Measurements from ENCODE around the gene KCNK3. TPM values are rescaled to one million over a fixed set of nuclear protein-coding genes. Genes with fewer than 3 reads are reported as not detected.

Gene KCNK3
- polyA plus RNA-seq, 1 of the 3 experiments (the other 2 are of a cell fraction), result 0.16 TPM

DNA sequence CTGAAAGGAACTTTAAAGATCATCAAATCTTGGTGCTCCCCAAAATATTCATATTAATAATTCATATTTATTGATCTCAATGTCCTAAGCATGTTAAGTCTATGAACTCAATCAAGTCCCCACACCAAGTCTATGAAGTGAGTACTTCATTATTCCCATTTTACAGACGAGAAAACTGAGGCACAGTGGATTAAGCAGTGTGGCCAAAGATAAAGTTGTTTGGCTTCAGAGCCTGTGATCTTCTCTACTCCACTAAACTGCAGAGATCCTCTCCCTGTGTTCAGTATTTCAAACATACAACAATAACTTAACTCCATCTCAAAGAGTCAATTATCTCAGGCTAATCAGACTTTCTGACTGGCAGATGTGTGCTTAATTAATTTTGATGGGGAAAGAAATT is 29.8 kb downstream of the KCNK3 start:
- Histone ChIP-seq H3F3A (replicated peaks; ENCODE audit: insufficient read depth) (peaks cover 3% of the 10 kb centered on the region), H3K27me3 (ENCODE audit: insufficient read depth) (no peaks in the 10 kb centered on the region), H3K9me2 (no peaks in the 10 kb centered on the region), H4K20me1 (ENCODE audit: insufficient read depth) (no peaks in the 10 kb centered on the region), H3K9ac (no peak overlapping the region), H3K4me1 (ENCODE audit: control insufficient read depth in 1 of 2, insufficient read depth in 2 of 2, low read depth in 1 of 2, low read length in 1 of 2) (peaks cover 25 to 56% of the 10 kb centered on the region in 2 experiments; a peak in 3 of 4 replicates), H2AFZ (ENCODE audit: low read depth) (no peak overlapping the region), H3K4me2 (no peak overlapping the region), H3K9me3 (no peaks in the 10 kb centered on the region), H3K79me2 (ENCODE audit: insufficient read depth) (no peaks in the 10 kb centered on the region), H3K27ac (ENCODE audit: low read depth in 2 of 2, low read length in 1 of 2) (no peak overlapping the region), H3K36me3 (replicated peaks in 1 of 2; ENCODE audit: control insufficient read depth in 1 of 2, insufficient read depth in 2 of 2, low read length in 1 of 2) (no peaks in the 10 kb centered on the region), H3K4me3 (ENCODE audit: low read depth in 2 of 2, low read length in 1 of 2) (no peak overlapping the region)
- no peak for DNase-seq
- no peak for TF ChIP-seq FOSL2 (IDR thresholded peaks at IDR 0.05; ENCODE audit: borderline replicate concordance, low read depth)
- WGBS (ENCODE audit: low lambda C conversion rate), result 87% methylated on average over 1 of the region's 1 CpG
- CTCF ChIA-PET, result interaction anchor here (1.6 to 5.4 kb wide), 4 partner anchors 24 to 145 kb away, joined by 4 to 46 read pairs (median 9); no protein-coding TSS in a partner anchor
- POLR2A ChIA-PET, result no interaction called here

DNA sequence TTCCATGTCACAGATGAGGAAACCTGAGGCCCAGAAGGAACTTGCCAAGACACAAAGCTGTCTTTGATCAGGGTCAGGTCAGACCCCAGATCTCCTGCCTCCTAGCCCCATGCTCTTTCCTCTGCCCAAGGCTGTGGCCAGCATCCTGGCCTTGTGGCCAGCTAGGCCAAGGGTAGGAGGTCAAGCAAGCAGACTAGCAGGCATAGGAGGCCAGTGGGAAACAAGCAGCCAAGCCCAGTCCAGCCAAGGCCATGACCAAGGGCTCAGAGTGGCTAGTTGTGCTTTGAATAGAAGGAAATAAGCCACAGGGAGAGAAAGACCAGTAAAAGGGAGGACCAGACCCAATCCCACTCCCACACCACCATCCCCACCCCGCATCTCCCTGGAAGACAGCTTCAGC is 30.4 kb downstream of the KCNK3 start:
- no peak overlapping the region for H3K4me2 ChIP-seq
- peaks cover 25 to 50% of the 10 kb centered on the region in 2 experiments; a peak in 3 of 4 replicates for H3K4me1 ChIP-seq (ENCODE audit: control insufficient read depth in 1 of 2, insufficient read depth in 2 of 2, low read depth in 1 of 2, low read length in 1 of 2)
- H3K36me3 ChIP-seq (replicated peaks in 1 of 2; ENCODE audit: control insufficient read depth in 1 of 2, insufficient read depth in 2 of 2, low read length in 1 of 2), result no peaks in the 10 kb centered on the region
- no peaks in the 10 kb centered on the region for H3K79me2 ChIP-seq (ENCODE audit: insufficient read depth)
- 100% methylated on average over 1 of the region's 1 CpG for whole genome bisulfite sequencing (ENCODE audit: low lambda C conversion rate)
- H3K27me3 ChIP-seq (ENCODE audit: insufficient read depth), result no peaks in the 10 kb centered on the region
- no peaks in the 10 kb centered on the region for H3K9me3 ChIP-seq
- ChIA-PET POLR2A (no interaction called here), CTCF (interaction anchor here (1.2 to 2.0 kb wide), 5 partner anchors 23 to 145 kb away, joined by 3 to 10 read pairs (median 5); no protein-coding TSS in a partner anchor)
- no peak for TF ChIP-seq NRF1 (IDR thresholded peaks at IDR 0.05; ENCODE audit: low read depth, low read length)
- TF ChIP-seq, protein P1, sequence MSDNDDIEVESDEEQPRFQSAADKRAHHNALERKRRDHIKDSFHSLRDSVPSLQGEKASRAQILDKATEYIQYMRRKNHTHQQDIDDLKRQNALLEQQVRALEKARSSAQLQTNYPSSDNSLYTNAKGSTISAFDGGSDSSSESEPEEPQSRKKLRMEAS (IDR thresholded peaks at IDR 0.05; ENCODE audit: low read depth), result no peak
- no peak for TF ChIP-seq SMC3 (IDR thresholded peaks at IDR 0.05; ENCODE audit: low read depth, low read length)
- no peak for TF ChIP-seq CHD2 (IDR thresholded peaks at IDR 0.05; ENCODE audit: low read length, partially characterized antibody)
- no peak for TF ChIP-seq RFX5 (IDR thresholded peaks at IDR 0.05; ENCODE audit: low read length)
- TF ChIP-seq TEAD4 (IDR thresholded peaks at IDR 0.05; ENCODE audit: borderline replicate concordance, insufficient read depth), result no peak
- TF ChIP-seq EZH2phosphoT487 (IDR thresholded peaks at IDR 0.05; ENCODE audit: borderline replicate concordance, low read depth), result no peak
- TF ChIP-seq, protein P2, sequence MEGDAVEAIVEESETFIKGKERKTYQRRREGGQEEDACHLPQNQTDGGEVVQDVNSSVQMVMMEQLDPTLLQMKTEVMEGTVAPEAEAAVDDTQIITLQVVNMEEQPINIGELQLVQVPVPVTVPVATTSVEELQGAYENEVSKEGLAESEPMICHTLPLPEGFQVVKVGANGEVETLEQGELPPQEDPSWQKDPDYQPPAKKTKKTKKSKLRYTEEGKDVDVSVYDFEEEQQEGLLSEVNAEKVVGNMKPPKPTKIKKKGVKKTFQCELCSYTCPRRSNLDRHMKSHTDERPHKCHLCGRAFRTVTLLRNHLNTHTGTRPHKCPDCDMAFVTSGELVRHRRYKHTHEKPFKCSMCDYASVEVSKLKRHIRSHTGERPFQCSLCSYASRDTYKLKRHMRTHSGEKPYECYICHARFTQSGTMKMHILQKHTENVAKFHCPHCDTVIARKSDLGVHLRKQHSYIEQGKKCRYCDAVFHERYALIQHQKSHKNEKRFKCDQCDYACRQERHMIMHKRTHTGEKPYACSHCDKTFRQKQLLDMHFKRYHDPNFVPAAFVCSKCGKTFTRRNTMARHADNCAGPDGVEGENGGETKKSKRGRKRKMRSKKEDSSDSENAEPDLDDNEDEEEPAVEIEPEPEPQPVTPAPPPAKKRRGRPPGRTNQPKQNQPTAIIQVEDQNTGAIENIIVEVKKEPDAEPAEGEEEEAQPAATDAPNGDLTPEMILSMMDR (IDR thresholded peaks at IDR 0.05), result no peak
- TF ChIP-seq, protein P3, sequence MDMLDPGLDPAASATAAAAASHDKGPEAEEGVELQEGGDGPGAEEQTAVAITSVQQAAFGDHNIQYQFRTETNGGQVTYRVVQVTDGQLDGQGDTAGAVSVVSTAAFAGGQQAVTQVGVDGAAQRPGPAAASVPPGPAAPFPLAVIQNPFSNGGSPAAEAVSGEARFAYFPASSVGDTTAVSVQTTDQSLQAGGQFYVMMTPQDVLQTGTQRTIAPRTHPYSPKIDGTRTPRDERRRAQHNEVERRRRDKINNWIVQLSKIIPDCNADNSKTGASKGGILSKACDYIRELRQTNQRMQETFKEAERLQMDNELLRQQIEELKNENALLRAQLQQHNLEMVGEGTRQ (IDR thresholded peaks at IDR 0.05; ENCODE audit: borderline replicate concordance, low read depth, low read length), result no peak
- TF ChIP-seq, protein P4, sequence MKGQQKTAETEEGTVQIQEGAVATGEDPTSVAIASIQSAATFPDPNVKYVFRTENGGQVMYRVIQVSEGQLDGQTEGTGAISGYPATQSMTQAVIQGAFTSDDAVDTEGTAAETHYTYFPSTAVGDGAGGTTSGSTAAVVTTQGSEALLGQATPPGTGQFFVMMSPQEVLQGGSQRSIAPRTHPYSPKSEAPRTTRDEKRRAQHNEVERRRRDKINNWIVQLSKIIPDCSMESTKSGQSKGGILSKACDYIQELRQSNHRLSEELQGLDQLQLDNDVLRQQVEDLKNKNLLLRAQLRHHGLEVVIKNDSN (IDR thresholded peaks at IDR 0.05; ENCODE audit: borderline replicate concordance, low read depth), result no peak
- no peak for TF ChIP-seq GABPA (IDR thresholded peaks at IDR 0.05; ENCODE audit: low read depth)
- TF ChIP-seq RCOR1 (IDR thresholded peaks at IDR 0.05; ENCODE audit: low read length), result no peak
- no peak for TF ChIP-seq RAD21 (IDR thresholded peaks at IDR 0.05; ENCODE audit: low read length)
- TF ChIP-seq, protein P5, sequence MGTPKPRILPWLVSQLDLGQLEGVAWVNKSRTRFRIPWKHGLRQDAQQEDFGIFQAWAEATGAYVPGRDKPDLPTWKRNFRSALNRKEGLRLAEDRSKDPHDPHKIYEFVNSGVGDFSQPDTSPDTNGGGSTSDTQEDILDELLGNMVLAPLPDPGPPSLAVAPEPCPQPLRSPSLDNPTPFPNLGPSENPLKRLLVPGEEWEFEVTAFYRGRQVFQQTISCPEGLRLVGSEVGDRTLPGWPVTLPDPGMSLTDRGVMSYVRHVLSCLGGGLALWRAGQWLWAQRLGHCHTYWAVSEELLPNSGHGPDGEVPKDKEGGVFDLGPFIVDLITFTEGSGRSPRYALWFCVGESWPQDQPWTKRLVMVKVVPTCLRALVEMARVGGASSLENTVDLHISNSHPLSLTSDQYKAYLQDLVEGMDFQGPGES (IDR thresholded peaks at IDR 0.05; ENCODE audit: low read depth, low read length), result no peak
- TF ChIP-seq ELF1 (IDR thresholded peaks at IDR 0.05), result no peak
- TF ChIP-seq TCF12 (IDR thresholded peaks at IDR 0.05), result no peak
- no peak for TF ChIP-seq FOXM1 (IDR thresholded peaks at IDR 0.05; ENCODE audit: low read depth)
- TF ChIP-seq NFIC (IDR thresholded peaks at IDR 0.05; ENCODE audit: borderline replicate concordance), result no peak
- H3K27ac ChIP-seq (ENCODE audit: low read depth in 2 of 2, low read length in 1 of 2), result no peak overlapping the region
- H3K4me3 ChIP-seq (ENCODE audit: low read depth in 2 of 2, low read length in 1 of 2), result no peak overlapping the region
- H3K9me2 ChIP-seq, result no peaks in the 10 kb centered on the region
- no peak overlapping the region for H3K9ac ChIP-seq
- H2AFZ ChIP-seq (ENCODE audit: low read depth), result no peak overlapping the region
- H4K20me1 ChIP-seq (ENCODE audit: insufficient read depth), result no peaks in the 10 kb centered on the region
- no peak for DNase-seq
- H3F3A ChIP-seq (replicated peaks; ENCODE audit: insufficient read depth), result peaks cover 3% of the 10 kb centered on the region

Data from SK-N-SH (cell line).